Keratinocyte (primary cell): ENCODE data around the gene LDLRAD4. TPM values are rescaled to one million over a fixed set of nuclear protein-coding genes. Genes with fewer than 3 reads are reported as not detected.

Experiments used
- DNase-seq: peaks from one replicate; pipeline ENCODE4 v3.0.0-alpha.2; 2011; ENCODE audit warnings: low read depth, missing footprints, low spot score
- FAIRE-seq: peaks from 2 replicates; lab custom pipeline; 2011; peaks lifted over from hg19 to GRCh38; lab: Jason Lieb, UNC
- H2AFZ ChIP-seq: 2 replicates; pipeline ENCODE4 v1.6.0; 2012; ENCODE audit warnings: low read length, control low read depth, inconsistent platforms; ENCODE audit not compliant: control insufficient read depth
- H3K27ac ChIP-seq: 2 replicates; pipeline ENCODE4 v1.5.1; 2011; ENCODE audit warnings: low read length; ENCODE audit not compliant: control insufficient read depth, insufficient read depth
- H3K27me3 ChIP-seq: 3 replicates; pipeline ENCODE4 v1.6.0; 2011; ENCODE audit warnings: low read length; ENCODE audit not compliant: control insufficient read depth, insufficient read depth; ENCODE audit errors: extremely low read depth
- H3K36me3 ChIP-seq, 2 experiments: 2 replicates in 1 of 2; 3 replicates in 1 of 2; pipeline ENCODE4 v1.5.1; 2011; ENCODE audit warnings: low read length in 2 of 2, mild to moderate bottlenecking in 1 of 2; ENCODE audit not compliant: control insufficient read depth in 2 of 2, insufficient read depth in 2 of 2; ENCODE audit errors: extremely low read depth in 1 of 2
- H3K4me1 ChIP-seq: 3 replicates; pipeline ENCODE4 v1.5.1; 2011; ENCODE audit warnings: low read length; ENCODE audit not compliant: control insufficient read depth, insufficient read depth; ENCODE audit errors: extremely low read depth
- H3K4me2 ChIP-seq: 3 replicates; pipeline ENCODE4 v1.6.0; 2011; ENCODE audit warnings: low read depth, low read length; ENCODE audit not compliant: control insufficient read depth, insufficient read depth; ENCODE audit errors: extremely low read depth
- H3K4me3 ChIP-seq, 3 experiments: fragments of 200-600 bp in 1 of 3; sonication (generic) in 1 of 3; 2 replicates in 2 of 3; 3 replicates in 1 of 3; pipeline ENCODE4 v1.5.1; 2011 to 2016; ENCODE audit warnings: low read length in 3 of 3, mild to moderate bottlenecking in 3 of 3, control low read depth in 2 of 3, inconsistent platforms in 1 of 3, low read depth in 1 of 3, mixed read lengths in 1 of 3, mixed run types in 1 of 3, moderate library complexity in 1 of 3; ENCODE audit not compliant: control insufficient read depth in 2 of 3, insufficient read depth in 2 of 3; ENCODE audit errors: extremely low read depth in 1 of 3
- H3K79me2 ChIP-seq: 2 replicates; pipeline ENCODE4 v1.6.0; 2012; ENCODE audit warnings: low read length; ENCODE audit not compliant: control insufficient read depth, insufficient read depth
- H3K9ac ChIP-seq: 3 replicates; pipeline ENCODE4 v1.6.0; 2011; ENCODE audit warnings: low read length; ENCODE audit not compliant: control insufficient read depth, insufficient read depth; ENCODE audit errors: extremely low read depth
- H3K9me1 ChIP-seq: 3 replicates; pipeline ENCODE4 v1.6.0; 2011; ENCODE audit warnings: low read length; ENCODE audit not compliant: control insufficient read depth, insufficient read depth; ENCODE audit errors: extremely low read depth
- H3K9me3 ChIP-seq: 2 replicates; pipeline ENCODE4 v1.5.1; 2012; ENCODE audit warnings: low read depth, low read length; ENCODE audit not compliant: control insufficient read depth
- H4K20me1 ChIP-seq: 3 replicates; pipeline ENCODE4 v1.6.0; 2011; ENCODE audit warnings: low read length; ENCODE audit not compliant: control insufficient read depth, insufficient read depth; ENCODE audit errors: extremely low read depth
- EZH2 ChIP-seq: IDR thresholded peaks from one replicate; pipeline ENCODE4 v1.6.1; 2012; ENCODE audit warnings: inconsistent platforms, mild to moderate bottlenecking, low read length, moderate library complexity
- dilution Hi-C: fragments of 300-500 bp; cut with MboI; formaldehyde crosslinking; loops from one replicate; pipeline ENCODE4 v1.7.0; 2020; ENCODE audit warnings: low sequenced_read_pairs; ENCODE audit not compliant: extremely low pct_ligation_motif_present
- polyA plus RNA-seq, 5 experiments: library from polyadenylated mRNA; depleted of rRNA in 3 of 5; stranded (reverse) in 3 of 5; stranded (forward) in 1 of 5; unstranded in 1 of 5; fragments of >200 nt; gene quantifications; 1 replicate in 1 of 5; 2 replicates in 3 of 5; 3 replicates in 1 of 5; pipeline versions ENCODE4 v1.2.1 to v1.2.3, GENCODE V29; 2011 to 2012; ENCODE audit warnings: missing spikeins in 2 of 5, low read depth in 1 of 5, low replicate concordance in 1 of 5
- TF ChIP-seq, protein P1 (sequence below), 3 experiments: IDR thresholded peaks in 1 of 3; conservative IDR thresholded peaks in 1 of 3; optimal IDR thresholded peaks in 1 of 3; 2 replicates in 2 of 3; 3 replicates in 1 of 3; pipeline versions ENCODE3 to v1.5.1; 2011; ENCODE audit warnings: low read length in 3 of 3, mild to moderate bottlenecking in 3 of 3, moderate library complexity in 2 of 3, control low read depth in 1 of 3, inconsistent platforms in 1 of 3; ENCODE audit not compliant: insufficient read depth in 2 of 3; ENCODE audit errors: extremely low read depth in 1 of 3

The LDLRAD4 gene
- polyA plus RNA-seq, 1 donor (not counting 4 experiments of a cell fraction or from before 2014, with no cell fraction given) = not detected

DNA sequence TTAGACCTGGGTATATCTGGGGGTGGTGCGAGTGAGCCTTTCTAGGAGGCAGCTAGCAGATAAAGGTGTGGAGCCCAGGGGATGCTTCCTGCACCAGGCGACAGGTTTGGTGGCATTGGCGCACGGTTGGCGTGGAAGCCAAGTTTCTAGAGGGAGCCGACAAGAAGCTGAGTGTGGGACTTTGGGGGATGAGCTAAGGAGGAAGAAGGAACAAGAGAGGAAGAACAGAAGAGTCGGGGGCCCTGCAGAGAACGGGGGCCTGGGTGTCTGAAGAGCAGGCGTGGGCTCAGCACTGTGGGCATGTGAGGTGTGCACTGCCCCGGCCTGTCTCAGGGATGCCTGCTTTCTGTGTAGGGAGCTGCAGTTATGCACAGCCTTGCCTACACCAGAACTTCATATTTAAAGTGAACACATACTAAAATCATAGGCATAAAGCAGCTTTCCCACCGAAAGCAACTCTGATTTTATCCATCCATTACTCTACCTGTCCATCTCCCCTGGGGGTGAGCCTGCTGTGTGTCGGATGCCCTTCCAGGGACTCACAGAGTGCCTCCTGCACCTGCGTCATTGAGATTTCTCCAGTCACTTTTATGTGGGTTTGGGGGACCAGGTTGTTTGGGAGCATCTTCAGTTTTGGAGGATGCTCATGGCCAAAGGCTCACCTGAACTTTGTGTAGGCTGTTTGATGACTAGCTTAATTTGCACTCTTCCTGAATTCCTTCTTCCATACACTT, 149.7 kb downstream of the LDLRAD4 start:
- Histone ChIP-seq H2AFZ (no peak overlapping the region), H3K9ac (no peak overlapping the region), H3K79me2 (no peaks in the 10 kb centered on the region), H3K36me3 (no peaks in the 10 kb centered on the region), H3K4me2 (no peak overlapping the region), H3K4me1 (no peaks in the 10 kb centered on the region), H4K20me1 (no peaks in the 10 kb centered on the region), H3K9me1 (no peaks in the 10 kb centered on the region), H3K27me3 (no peaks in the 10 kb centered on the region), H3K27ac (no peak overlapping the region), H3K4me3 (no peak overlapping the region), H3K9me3 (no peaks in the 10 kb centered on the region)
- TF ChIP-seq, protein P1, sequence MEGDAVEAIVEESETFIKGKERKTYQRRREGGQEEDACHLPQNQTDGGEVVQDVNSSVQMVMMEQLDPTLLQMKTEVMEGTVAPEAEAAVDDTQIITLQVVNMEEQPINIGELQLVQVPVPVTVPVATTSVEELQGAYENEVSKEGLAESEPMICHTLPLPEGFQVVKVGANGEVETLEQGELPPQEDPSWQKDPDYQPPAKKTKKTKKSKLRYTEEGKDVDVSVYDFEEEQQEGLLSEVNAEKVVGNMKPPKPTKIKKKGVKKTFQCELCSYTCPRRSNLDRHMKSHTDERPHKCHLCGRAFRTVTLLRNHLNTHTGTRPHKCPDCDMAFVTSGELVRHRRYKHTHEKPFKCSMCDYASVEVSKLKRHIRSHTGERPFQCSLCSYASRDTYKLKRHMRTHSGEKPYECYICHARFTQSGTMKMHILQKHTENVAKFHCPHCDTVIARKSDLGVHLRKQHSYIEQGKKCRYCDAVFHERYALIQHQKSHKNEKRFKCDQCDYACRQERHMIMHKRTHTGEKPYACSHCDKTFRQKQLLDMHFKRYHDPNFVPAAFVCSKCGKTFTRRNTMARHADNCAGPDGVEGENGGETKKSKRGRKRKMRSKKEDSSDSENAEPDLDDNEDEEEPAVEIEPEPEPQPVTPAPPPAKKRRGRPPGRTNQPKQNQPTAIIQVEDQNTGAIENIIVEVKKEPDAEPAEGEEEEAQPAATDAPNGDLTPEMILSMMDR (optimal IDR thresholded peaks at IDR 0.05 in 1 of 3, IDR thresholded peaks at IDR 0.05 in 1 of 3, conservative IDR thresholded peaks at IDR 0.05 in 1 of 3; ENCODE audit: extremely low read depth in 1 of 3, insufficient read depth in 2 of 3, low read length in 3 of 3) = no peak
- TF ChIP-seq EZH2 = no peak
- FAIRE-seq = no peak
- DNase-seq = no peak
- dilution Hi-C loops = no loop called here

DNA sequence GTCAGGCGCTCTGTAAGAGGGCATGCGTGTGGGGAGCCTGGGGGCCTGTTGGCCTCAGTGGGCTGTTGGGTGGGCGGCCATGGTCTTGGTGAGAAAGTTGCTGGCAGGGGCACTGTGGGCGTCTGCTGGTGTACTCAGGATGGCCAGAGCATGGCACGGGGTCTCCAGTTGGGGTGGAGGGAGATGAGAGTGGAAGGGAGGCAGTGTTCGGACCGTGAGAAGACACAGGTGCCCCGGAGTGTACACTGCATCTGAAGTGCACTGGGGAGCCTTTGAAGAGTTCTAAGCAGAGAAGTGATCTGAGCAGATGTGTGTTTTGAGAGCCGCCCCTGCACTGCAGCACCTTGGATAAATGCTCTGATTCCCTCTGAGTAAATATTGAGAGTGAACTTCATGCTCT, 150.8 kb downstream of the LDLRAD4 start:
- H3K36me3 ChIP-seq = no peaks in the 10 kb centered on the region
- H3K4me2 ChIP-seq = no peak overlapping the region
- H3K9me1 ChIP-seq = no peaks in the 10 kb centered on the region
- no peaks in the 10 kb centered on the region for H4K20me1 ChIP-seq
- FAIRE-seq (no peak), DNase-seq (no peak)
- no peaks in the 10 kb centered on the region for H3K9me3 ChIP-seq
- H3K4me1 ChIP-seq = no peaks in the 10 kb centered on the region
- dilution Hi-C loops = no loop called here
- TF ChIP-seq, protein P1 (optimal IDR thresholded peaks at IDR 0.05 in 1 of 3, IDR thresholded peaks at IDR 0.05 in 1 of 3, conservative IDR thresholded peaks at IDR 0.05 in 1 of 3; ENCODE audit: extremely low read depth in 1 of 3, insufficient read depth in 2 of 3, low read length in 3 of 3) = no peak
- TF ChIP-seq EZH2 = no peak
- H2AFZ ChIP-seq = no peak overlapping the region
- no peak overlapping the region for H3K9ac ChIP-seq
- no peaks in the 10 kb centered on the region for H3K27me3 ChIP-seq
- no peak overlapping the region for H3K4me3 ChIP-seq
- no peaks in the 10 kb centered on the region for H3K79me2 ChIP-seq
- no peak overlapping the region for H3K27ac ChIP-seq
